GM12801 (cell line): ENCODE data around the gene VIPAS39.

ENCODE experiments used
- CTCF ChIP-seq: IDR thresholded peaks from one replicate; pipeline ENCODE4 v1.5.1; 2011; ENCODE audit warnings: control low read depth; ENCODE audit not compliant: insufficient read length; ENCODE audit errors: extremely low read depth

Gene VIPAS39

GRCh38 chr14:77442196-77442595 is 15.2 kb downstream of the VIPAS39 start:
- no peak for TF ChIP-seq CTCF

- TF ChIP-seq CTCF = no peak
Observed at GRCh38 chr14:77439861-77440260, 17.5 kb downstream of the VIPAS39 start.

GRCh38 chr14:77438596-77438995 is 18.8 kb downstream of the VIPAS39 start:
- TF ChIP-seq CTCF = no peak

- no peak for TF ChIP-seq CTCF
Observed at GRCh38 chr14:77436042-77436441, 21.4 kb downstream of the VIPAS39 start.

- TF ChIP-seq CTCF = no peak
Observed at GRCh38 chr14:77426396-77426795, 31.0 kb downstream of the VIPAS39 start.

- TF ChIP-seq CTCF = no peak
Observed at GRCh38 chr14:77424862-77425261, 32.5 kb downstream of the VIPAS39 start.

GRCh38 chr14:77423423-77423822 is 34.0 kb downstream of the VIPAS39 start, which contains the start of gene NOXRED1:
NOXRED1 (minus strand) TSS chr14:77423523; CDS start chr14:77422889, 634 bp downstream.
- no peak for TF ChIP-seq CTCF

- no peak for TF ChIP-seq CTCF
Observed at GRCh38 chr14:77421201-77421600, 36.2 kb downstream of the VIPAS39 start.
